Germinal center (tissue), 1 donor: ENCODE results near the gene NELL1.
A peak's percentile ranks its signal among the peaks of the same experiment; 100 is the strongest.

Source experiments
- DNase-seq: peaks from one replicate; pipeline ENCODE4 v3.0.0; 2012; ENCODE audit warnings: mixed read lengths, low spot score

Gene NELL1

DNA sequence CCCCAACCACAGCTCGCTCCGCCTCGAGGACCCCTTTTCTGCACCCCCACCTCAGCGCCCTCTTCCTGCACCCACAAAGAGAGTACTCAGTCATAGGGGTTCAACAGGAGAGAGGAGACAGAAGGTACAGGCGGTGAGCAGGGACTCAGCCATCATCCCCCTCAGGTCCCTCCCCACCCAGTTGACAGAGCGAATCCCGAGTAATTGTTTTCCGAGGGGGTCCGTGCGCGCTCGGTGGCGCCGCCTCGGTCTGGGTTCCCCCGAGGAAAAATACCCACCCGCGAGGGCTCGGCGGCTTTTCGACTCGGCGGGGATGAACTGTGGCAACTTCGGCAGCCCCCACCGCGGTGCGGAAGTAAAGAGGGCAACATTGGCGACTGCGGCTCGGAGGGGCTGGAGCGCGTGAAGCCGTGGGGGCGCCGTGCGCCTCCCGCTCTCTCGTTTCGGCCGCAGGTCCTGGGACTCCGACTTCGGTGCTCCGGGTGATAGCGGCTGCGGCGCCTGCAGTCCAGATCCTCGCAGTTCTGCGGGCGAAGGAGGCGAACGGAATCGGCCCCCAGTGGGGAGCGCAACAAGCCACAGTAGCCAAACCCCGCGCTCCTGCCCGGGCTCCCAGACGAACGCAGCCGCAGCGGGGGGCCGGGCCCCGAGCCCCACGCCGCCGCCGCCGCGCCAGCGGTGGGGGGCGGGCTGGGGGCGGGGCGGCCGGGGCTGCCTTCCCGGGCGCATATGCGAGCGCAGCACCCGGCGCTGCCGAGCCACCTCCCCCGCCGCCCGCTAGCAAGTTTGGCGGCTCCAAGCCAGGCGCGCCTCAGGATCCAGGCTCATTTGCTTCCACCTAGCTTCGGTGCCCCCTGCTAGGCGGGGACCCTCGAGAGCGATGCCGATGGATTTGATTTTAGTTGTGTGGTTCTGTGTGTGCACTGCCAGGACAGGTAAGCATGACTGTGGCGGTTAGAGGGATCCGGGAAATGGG lies at the start of gene NELL1:
Gene NELL1, plus strand, starts transcription at position 743 of the 976 bp plus-strand sequence.
- no peak for DNase-seq

DNA sequence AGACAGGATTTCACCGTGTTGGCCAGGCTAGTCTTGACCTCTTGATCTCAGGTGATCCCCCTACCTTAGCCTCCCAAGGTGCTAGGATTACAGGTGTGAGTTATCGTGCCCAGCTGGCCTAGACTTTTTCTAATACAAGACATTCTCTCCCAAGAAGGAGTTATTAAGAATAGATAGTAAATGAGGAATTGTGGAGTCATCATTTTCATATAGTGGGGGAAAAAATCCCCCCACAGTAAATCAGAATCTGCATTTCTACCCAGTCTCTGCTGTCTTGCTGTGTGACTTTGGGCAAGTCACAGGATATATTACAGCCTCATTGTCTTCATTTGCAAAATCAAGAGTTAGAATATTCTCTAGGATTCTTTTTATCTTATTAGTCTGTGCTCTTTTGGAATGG lies 48.4 kb upstream of the NELL1 start:
- no peak for DNase-seq

GRCh38 chr11:20621679-20622078 lies 47.7 kb upstream of the NELL1 start:
- no peak for DNase-seq

- no peak for DNase-seq
Observed at GRCh38 chr11:20623252-20623651, 46.1 kb upstream of the NELL1 start.

DNA sequence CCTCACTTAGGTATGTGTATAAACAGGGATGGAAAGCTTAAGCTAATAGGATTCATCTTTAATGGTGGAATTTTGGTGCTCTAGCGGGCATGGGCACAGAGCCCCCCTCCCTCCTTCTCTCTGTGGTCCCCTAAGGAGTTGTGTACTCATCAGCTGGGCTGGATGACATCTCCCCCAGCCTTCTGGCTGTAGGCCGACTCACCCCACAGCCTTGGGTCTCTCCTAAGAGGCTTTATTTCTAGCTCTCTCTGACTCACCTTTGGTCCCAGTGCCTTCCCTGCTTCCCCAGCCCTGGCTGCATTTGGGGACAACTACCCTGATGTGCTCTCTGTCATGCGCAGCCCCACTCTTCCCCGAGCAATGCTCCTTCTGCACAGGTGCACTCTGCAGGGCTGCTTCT lies 43.1 kb upstream of the NELL1 start:
- no peak for DNase-seq

DNA sequence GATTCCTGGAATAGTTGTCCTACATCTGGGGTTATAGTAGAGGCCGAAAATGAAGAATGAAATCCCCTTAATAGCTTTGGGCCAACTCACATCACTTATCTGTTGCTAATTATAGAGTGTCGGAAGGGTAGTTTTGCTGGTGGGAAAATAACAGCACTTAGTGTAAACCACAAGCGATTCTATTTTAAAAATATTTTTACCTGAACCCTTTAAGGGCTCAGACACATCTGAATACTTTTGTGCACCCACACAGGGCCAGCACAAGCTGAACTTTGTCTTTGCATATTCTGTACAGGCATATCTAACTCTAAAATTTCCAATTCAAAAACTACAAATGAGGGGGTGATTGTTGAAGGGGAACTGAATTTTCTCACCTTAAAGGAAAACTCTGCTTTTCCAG lies 42.4 kb upstream of the NELL1 start:
- DNase-seq: no peak

- DNase-seq: no peak
Observed at GRCh38 chr11:20627701-20628100, 41.7 kb upstream of the NELL1 start.

DNA sequence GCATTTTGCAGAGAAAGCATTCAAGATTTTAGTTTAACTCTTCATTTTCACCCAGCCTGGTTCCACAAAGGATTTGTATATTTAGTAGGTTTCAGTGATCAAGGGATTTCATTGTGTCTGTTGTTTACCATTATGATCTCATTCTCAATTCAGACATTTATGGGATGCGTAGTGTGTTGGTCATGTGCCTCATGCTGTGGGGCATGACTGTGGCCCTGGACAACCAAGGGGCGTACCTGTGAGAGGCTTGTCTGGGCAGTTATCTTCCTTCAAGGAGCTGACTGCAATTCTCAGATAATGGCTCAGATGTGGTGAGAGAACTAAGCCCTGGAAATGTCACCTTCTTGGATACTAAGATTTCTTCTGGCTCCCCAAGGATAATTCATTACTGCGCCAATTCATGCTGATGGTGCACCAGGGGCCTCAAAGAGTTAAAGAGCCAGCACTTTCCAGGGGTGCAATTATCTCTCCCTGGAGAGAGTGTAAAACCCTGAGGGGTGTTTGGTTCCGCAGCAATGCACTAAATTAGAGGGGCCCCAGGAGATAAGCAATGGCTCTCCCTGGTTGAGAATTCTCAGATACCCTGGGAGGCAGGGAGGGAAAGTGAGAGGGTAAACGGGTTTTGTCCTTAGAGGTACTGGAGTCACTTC lies 37.7 kb upstream of the NELL1 start:
- no peak for DNase-seq

DNA sequence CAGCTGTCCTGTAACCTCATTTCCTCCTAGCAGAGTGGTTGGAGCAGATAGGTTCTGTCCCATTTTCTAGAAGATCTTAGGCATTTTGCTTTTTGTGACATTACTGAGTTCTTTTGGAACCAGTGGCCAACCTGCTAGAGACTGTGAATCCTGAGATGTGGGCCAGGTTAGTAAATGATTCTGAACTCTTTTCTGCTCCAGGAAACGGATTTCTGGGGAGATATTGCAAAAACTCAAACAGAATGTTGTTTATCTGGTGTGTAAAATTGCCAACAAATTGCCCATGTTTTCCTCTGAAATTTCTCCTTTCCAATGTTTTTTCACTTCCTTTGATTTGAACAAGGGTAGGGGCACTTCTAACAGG lies 37.2 kb upstream of the NELL1 start:
- no peak for DNase-seq

DNA sequence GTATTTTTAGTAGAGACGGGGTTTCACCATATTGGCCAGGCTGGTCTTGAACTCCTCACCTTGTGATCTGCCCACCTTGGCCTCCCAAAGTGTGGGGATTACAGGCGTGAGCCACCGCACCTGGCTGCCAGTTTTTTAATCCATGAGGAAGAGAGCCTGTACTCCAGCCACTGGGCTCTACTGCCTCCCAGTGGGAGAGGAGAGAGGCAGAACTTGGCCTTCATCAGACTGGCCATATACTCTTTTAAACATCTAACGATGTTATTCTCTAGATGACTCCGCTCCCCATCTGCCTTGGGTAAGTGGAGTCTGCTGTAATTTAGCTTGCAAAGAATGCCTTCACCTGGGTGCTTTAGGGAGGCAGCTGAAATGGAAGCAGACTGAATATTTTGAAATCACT lies 35.3 kb upstream of the NELL1 start:
- DNase-seq: no peak

GRCh38 chr11:20634781-20635180 lies 34.6 kb upstream of the NELL1 start:
- DNase-seq: no peak

- DNase-seq: no peak
Observed at GRCh38 chr11:20638074-20638473, 31.3 kb upstream of the NELL1 start.

GRCh38 chr11:20639688-20640087 lies 29.7 kb upstream of the NELL1 start:
- DNase-seq: no peak

DNA sequence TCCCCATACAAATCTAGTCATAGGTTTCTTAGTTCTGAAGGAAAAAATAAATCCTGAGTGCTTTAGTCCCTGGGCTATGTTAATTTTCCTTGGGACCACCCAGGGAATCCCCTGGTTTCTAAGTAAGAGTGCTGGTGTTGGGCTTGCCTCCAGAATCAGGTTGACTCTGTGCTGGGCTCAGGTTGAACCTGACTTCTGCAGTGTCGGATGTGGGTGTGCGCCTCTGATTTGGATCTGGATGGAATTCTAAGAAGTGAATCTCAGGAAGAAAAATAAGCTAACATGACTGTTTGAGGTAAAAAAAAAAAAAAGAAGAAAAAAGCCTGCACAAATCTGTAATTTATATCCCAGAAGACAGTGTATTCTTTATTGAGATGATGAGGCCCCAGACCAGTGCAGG lies 29.0 kb upstream of the NELL1 start:
- no peak for DNase-seq

GRCh38 chr11:20644360-20644759 lies 25.0 kb upstream of the NELL1 start:
- DNase-seq: no peak

GRCh38 chr11:20647976-20648565 lies 21.3 kb upstream of the NELL1 start:
- DNase-seq: peak; percentile 43

- no peak for DNase-seq
Observed at GRCh38 chr11:20652150-20652806, 17.1 kb upstream of the NELL1 start.

GRCh38 chr11:20654038-20654437 lies 15.3 kb upstream of the NELL1 start:
- DNase-seq: no peak

GRCh38 chr11:20656901-20657300 lies 12.5 kb upstream of the NELL1 start:
- DNase-seq: no peak

DNA sequence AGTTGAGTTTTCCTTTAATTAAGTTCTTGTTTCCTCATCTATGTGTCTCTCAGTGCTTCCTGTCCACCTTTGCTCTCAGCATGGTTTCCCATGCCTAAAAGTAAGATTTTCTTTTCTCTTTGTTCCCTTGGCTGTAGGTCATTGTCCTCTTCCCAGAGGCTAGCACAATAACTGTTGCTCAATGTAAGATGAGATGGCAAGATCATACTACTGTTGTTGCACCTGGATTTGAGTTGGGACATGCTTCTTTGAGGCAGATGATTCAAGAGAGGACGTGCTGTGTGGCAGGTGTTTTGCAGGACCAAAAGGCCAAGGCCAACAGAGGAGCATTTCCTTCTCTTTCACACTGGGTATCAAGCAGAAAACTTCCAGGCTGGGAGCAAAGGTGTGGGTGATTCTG lies 11.3 kb upstream of the NELL1 start:
- no peak for DNase-seq

DNA sequence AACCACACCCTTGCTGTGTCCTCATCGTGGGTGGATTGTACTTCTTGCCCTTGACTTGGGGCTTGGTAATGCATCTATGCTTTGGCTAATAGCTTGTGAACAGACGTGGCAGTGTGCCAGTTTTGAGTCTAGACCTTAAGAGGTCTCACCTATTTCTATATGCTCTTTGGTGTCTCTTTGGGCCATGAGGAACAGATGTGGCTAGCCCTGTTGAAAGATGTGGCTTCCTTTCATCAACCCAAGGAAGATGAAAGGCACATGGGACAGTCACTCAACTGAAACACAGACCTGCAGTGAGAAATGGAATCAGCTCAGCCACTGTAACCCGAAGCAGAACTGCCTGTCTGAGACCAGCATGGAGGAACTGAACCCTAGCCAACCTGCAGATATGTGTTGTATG lies 7.9 kb upstream of the NELL1 start:
- no peak for DNase-seq

GRCh38 chr11:20661850-20662249 lies 7.5 kb upstream of the NELL1 start:
- DNase-seq: no peak
